Right ventricle myocardium superior (tissue), 1 donor: ENCODE data around the gene PUM2. TPM values are rescaled to one million over a fixed set of nuclear protein-coding genes. Genes with fewer than 3 reads are reported as not detected.
A peak's percentile ranks its signal among the peaks of the same experiment; 100 is the strongest.

Experiments
- ATAC-seq: fragments of 200-7000 bp; cut with Tn5 transposase; one replicate; pipeline ENCODE4 v1.9.1; 2020; ENCODE audit warnings: mild to moderate bottlenecking; ENCODE audit not compliant: poor library complexity
- DNase-seq: peaks from one replicate; pipeline ENCODE4 v3.0.0-alpha.2; 2020
- intact Hi-C: fragments of 100-400 bp; cut with DNase I; formaldehyde crosslinking; loops from one replicate; pipeline ENCODE4 v1.11.2; 2022
- total RNA-seq: library from RNA; stranded (reverse); fragmentation: NEBNext Ultra II Directional; extraction: Animal tissue kit (Norgen Biotek cat#: 25700); gene quantifications from one replicate; pipeline ENCODE4 v1.2.1, GENCODE V29; 2021
- donor health status: DM: no; HTN: yes; CAD: no; lungs with severe emphysema.

Gene PUM2
- total RNA-seq, 1 donor from 2014 or later: 70.9 TPM

- intact Hi-C loops: no loop called here
- DNase-seq (no peak), ATAC-seq (no peak)
Measured at GRCh38 chr2:20213651-20214565, 136.7 kb downstream of the PUM2 start.

GRCh38 chr2:20212871-20213503 lies 137.7 kb downstream of the PUM2 start:
- intact Hi-C loops: no loop called here
- ATAC-seq: no peak
- DNase-seq: peak; percentile 33

GRCh38 chr2:20212459-20212870 lies 138.2 kb downstream of the PUM2 start:
- ATAC-seq (no peak), DNase-seq (no peak)

GRCh38 chr2:20211860-20212458 lies 138.7 kb downstream of the PUM2 start:
- intact Hi-C loops: no loop called here
- DNase-seq (no peak), ATAC-seq (no peak)

More at GRCh38 chr2:20212459-20212870, 138.2 kb downstream of the PUM2 start:
- intact Hi-C loops: no loop called here

- intact Hi-C loops: no loop called here
- no peak for ATAC-seq
- no peak for DNase-seq
Measured at GRCh38 chr2:20211420-20211819, 139.2 kb downstream of the PUM2 start.

- DNase-seq (no peak), ATAC-seq (no peak)
- intact Hi-C loops: no loop called here
Measured at GRCh38 chr2:20210462-20210861, 140.2 kb downstream of the PUM2 start.

- intact Hi-C loops: no loop called here
- no peak for ATAC-seq
Measured at GRCh38 chr2:20209373-20210109, 141.1 kb downstream of the PUM2 start.

GRCh38 chr2:20208476-20208859 lies 142.2 kb downstream of the PUM2 start:
- ATAC-seq (no peak), DNase-seq (no peak)
- intact Hi-C loops: no loop called here

More at GRCh38 chr2:20209373-20210109, 141.1 kb downstream of the PUM2 start:
- no peak for DNase-seq

- intact Hi-C loops: no loop called here
- DNase-seq: no peak
- ATAC-seq: no peak
Measured at GRCh38 chr2:20207051-20207450, 143.6 kb downstream of the PUM2 start.

GRCh38 chr2:20205915-20206524 lies 144.6 kb downstream of the PUM2 start:
- intact Hi-C loops: no loop called here
- DNase-seq (no peak), ATAC-seq (no peak)

GRCh38 chr2:20205069-20205468 lies 145.6 kb downstream of the PUM2 start:
- DNase-seq: no peak
- ATAC-seq: no peak
- intact Hi-C loops: no loop called here

GRCh38 chr2:20203521-20204225 lies 147.0 kb downstream of the PUM2 start:
- DNase-seq: no peak
- no peak for ATAC-seq
- intact Hi-C loops: no loop called here

- ATAC-seq (no peak), DNase-seq (no peak)
- intact Hi-C loops: no loop called here
Measured at GRCh38 chr2:20203072-20203471, 147.6 kb downstream of the PUM2 start.

- intact Hi-C loops: no loop called here
- DNase-seq: no peak
- ATAC-seq: no peak
Measured at GRCh38 chr2:20201671-20202070, 149.0 kb downstream of the PUM2 start.

- intact Hi-C loops: no loop called here
- ATAC-seq (no peak), DNase-seq (no peak)
Measured at GRCh38 chr2:20200697-20201555, 149.7 kb downstream of the PUM2 start.

GRCh38 chr2:20199633-20200270 lies 150.9 kb downstream of the PUM2 start:
- intact Hi-C loops: no loop called here
- DNase-seq: no peak
- no peak for ATAC-seq
